NCI-H1092 treated with DMSO at 0.1 percent for 48 hours (cell line): ENCODE data around the gene MCAT.

ENCODE experiments used
- DNase-seq: peaks from one replicate; lab custom pipeline; 2025; lab: John Stamatoyannopoulos, UW

MCAT gene

GRCh38 chr22:43142880-43143562, at the start of gene MCAT:
Gene MCAT (minus strand): TSS chr22:43143398. CDS start chr22:43143348, 50 bp downstream.
- peak; percentile 23 for DNase-seq

- no peak for DNase-seq
Observed at GRCh38 chr22:43191831-43192230, 48.6 kb upstream of the MCAT start.

GRCh38 chr22:43188829-43189545, 45.8 kb upstream of the MCAT start:
- DNase-seq = no peak

- DNase-seq = peak; percentile 55
Observed at GRCh38 chr22:43187171-43188099, 44.2 kb upstream of the MCAT start.

- peak; percentile 5 for DNase-seq
Observed at GRCh38 chr22:43186272-43187170, 43.3 kb upstream of the MCAT start, which contains the start of gene TTLL12. Gene TTLL12 (minus strand): TSS chr22:43187134. CDS start chr22:43187069, 65 bp downstream.

- peak; percentile 8 for DNase-seq
Observed at GRCh38 chr22:43185860-43186261, 42.7 kb upstream of the MCAT start.

- no peak for DNase-seq
Observed at GRCh38 chr22:43183496-43184277, 40.5 kb upstream of the MCAT start.

GRCh38 chr22:43182726-43183125, 39.5 kb upstream of the MCAT start:
- no peak for DNase-seq

GRCh38 chr22:43182118-43182517, 38.9 kb upstream of the MCAT start:
- no peak for DNase-seq

GRCh38 chr22:43181321-43182076, 38.3 kb upstream of the MCAT start:
- DNase-seq = no peak

- no peak for DNase-seq
Observed at GRCh38 chr22:43180670-43181069, 37.5 kb upstream of the MCAT start.

- no peak for DNase-seq
Observed at GRCh38 chr22:43179911-43180195, 36.7 kb upstream of the MCAT start.

- DNase-seq = no peak
Observed at GRCh38 chr22:43179146-43179910, 36.1 kb upstream of the MCAT start.

- DNase-seq = no peak
Observed at GRCh38 chr22:43177479-43177878, 34.3 kb upstream of the MCAT start.

GRCh38 chr22:43176090-43176489, 32.9 kb upstream of the MCAT start:
- no peak for DNase-seq

- no peak for DNase-seq
Observed at GRCh38 chr22:43174941-43175531, 31.8 kb upstream of the MCAT start.

GRCh38 chr22:43173976-43174720, 30.9 kb upstream of the MCAT start:
- no peak for DNase-seq

GRCh38 chr22:43173566-43173965, 30.4 kb upstream of the MCAT start:
- no peak for DNase-seq
